SH-SY5Y (cell line): ENCODE measurements around the gene SELL.

Experiments
- GATA2 ChIP-seq: IDR thresholded peaks from 2 replicates; pipeline ENCODE4 v1.6.1; 2011; ENCODE audit warnings: mild to moderate bottlenecking, low read depth, low read length
- GATA3 ChIP-seq: IDR thresholded peaks from 2 replicates; pipeline ENCODE4 v1.6.1; 2011; ENCODE audit warnings: low read depth, mild to moderate bottlenecking, low read length, moderate library complexity

- no peak for TF ChIP-seq GATA3
- TF ChIP-seq GATA2, result no peak
Observed at GRCh38 chr1:169701261-169702005, 10.0 kb downstream of the SELL start.
